ENCODE results near the gene MEF2C. TPM values are rescaled to one million over a fixed set of nuclear protein-coding genes. Genes with fewer than 3 reads are reported as not detected.
"Not testable (repeated sequence)": the region's sequence is repeated elsewhere in the genome, so short reads cannot be mapped to it uniquely, and the experiment has no call there.

The MEF2C gene
- polyA plus RNA-seq (ENCODE audit: low read depth in 6 of 6) = 100 to 1,000 TPM; 402 to 547 (median 433) TPM

DNA sequence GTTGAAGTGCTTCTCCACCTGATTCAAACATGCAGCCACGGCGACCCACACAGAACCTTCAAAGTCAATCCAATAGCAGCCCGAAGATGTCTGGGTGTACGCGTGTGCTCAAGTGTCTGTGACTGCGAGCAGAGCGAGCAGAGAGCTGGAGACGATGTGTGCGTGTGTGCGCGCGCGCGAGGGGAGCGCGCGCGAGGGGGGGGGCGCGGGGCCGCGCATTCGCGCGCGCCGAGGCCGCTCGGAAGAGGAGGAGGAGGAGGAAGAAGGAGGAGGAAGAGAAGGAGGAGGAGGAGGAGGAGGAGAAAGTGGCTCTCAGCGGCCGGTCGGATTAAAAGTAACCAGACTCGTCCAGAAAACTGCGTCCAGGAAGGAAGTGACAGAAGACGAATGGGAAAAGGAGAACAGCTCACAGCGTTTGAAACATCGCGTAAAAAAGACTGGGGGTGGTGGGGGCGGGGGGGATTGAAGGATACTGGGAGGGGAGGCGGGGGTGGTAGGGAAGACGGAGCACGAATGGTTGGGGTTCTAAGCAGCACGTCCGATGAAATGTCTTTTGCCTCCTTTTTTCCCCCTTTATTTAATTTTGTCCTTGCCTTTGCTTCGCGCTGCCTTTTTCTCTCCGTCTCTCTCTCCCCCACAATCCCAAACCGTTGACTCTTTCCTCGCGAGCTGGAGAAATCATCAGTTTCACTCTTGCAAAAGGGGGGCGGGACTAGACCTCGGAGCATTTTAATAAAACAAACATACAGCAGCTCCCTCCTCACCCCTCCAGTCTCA, at the start of gene MEF2C:
Gene MEF2C (minus strand): TSS at position 126 of the 777 bp plus-strand sequence. CDS start 59,396 bp downstream, outside the sequence.
- peak; percentile 67 to 70 for ATAC-seq (ENCODE audit: low read depth in 2 of 2)
- DNase-seq = peak; percentile 67
- Mint-ChIP-seq H3K4me3 (peak within 1 kb of the TSS; percentile 84 to 100 (median 99)), H3K27ac (peak within 1 kb of the TSS; percentile 88 to 99 (median 98)), H3K27me3 (no peaks in the 10 kb centered on the region), H3K4me1 (peaks cover 21 to 38% (median 31%) of the 10 kb centered on the region in 3 donors), H3K36me3 (peaks cover 9 to 16% of the 10 kb centered on the region in 2 donors), H3K9me3 (no peaks in the 10 kb centered on the region)

DNA sequence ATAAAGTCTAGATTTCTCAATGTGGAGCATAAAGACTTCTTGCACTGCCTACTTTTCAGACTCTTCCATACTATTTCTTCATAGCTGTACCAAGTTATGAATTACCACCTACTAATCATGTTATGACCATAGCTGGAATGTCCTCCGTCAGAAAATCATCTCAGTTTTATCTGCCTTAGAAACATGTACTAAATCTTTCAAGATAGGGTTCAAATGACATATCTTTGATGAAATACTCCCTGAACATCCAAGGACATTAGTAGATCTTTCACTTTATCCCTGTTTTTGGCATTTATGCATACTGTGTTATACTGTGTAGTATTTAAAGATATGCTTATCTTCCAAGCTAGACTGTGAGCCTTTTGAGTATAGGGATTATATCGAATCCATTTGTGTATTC, 49.6 kb upstream of the MEF2C start:
- peaks cover under 1 to 10% of the 10 kb centered on the region in 2 donors for H3K36me3 Mint-ChIP-seq
- no peaks in the 10 kb centered on the region for H3K27me3 Mint-ChIP-seq
- ATAC-seq (ENCODE audit: low read depth in 2 of 2) = no peak

DNA sequence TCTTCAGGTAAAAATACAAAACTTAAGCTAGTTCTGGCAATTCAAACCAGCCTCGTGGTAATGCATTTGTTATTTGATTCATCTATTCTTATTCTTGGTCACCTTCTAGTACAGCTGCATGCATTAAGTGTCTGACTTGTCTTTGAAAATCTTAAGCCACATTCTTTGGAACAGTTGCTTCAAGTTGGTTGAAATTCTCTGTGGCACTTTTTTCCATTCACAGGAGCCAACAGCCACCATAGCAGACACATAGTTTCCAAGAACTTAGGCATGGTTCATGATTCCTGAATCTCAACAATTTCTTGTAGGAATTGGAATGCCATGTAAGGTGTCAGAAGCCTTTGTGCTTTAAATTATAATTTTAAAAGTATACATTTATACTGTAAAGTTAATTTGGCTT, 47.4 kb upstream of the MEF2C start:
- Mint-ChIP-seq H3K4me3 (no peak overlapping the region), H3K36me3 (peaks cover 9 to 15% of the 10 kb centered on the region in 2 donors), H3K27ac (peak overlapping the region in 1 of 6 donors; percentile 21), H3K9me3 (no peaks in the 10 kb centered on the region), H3K4me1 (no peaks in the 10 kb centered on the region), H3K27me3 (no peaks in the 10 kb centered on the region)
- DNase-seq = no peak
- no peak for ATAC-seq (ENCODE audit: low read depth in 2 of 2)

More for the DNA sequence above, 49.6 kb upstream of the MEF2C start:
- H3K4me3 Mint-ChIP-seq = no peak overlapping the region
- DNase-seq = no peak
- no peak overlapping the region for H3K27ac Mint-ChIP-seq
- no peaks in the 10 kb centered on the region for H3K4me1 Mint-ChIP-seq
- no peaks in the 10 kb centered on the region for H3K9me3 Mint-ChIP-seq

DNA sequence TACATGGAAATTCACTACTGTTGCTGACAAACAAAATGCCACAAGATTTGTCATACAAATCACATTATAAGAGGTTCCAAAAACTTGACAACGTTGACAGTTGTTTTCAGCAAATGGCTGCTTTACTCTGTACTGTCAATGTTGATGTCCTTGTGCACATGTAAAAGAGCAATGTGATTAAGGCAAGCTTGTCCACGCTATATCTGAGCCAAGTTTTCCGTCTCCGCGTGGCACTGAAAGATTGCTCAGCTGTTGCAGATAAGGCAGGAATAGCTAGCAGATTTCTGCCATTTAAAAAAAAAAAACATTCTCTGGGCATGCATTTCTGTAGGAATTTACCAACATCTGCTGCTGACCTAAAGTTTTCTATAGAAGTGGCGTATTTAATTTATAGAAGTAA, 46.4 kb upstream of the MEF2C start:
- H3K4me3 Mint-ChIP-seq = no peak overlapping the region
- H3K4me1 Mint-ChIP-seq = peaks cover 0 to under 1% (median 0%) of the 10 kb centered on the region in 3 donors
- peaks cover 14 to 20% of the 10 kb centered on the region in 2 donors for H3K36me3 Mint-ChIP-seq
- no peaks in the 10 kb centered on the region for H3K9me3 Mint-ChIP-seq
- DNase-seq = no peak
- H3K27me3 Mint-ChIP-seq = no peaks in the 10 kb centered on the region
- no peak overlapping the region for H3K27ac Mint-ChIP-seq
- no peak for ATAC-seq (ENCODE audit: low read depth in 2 of 2)

DNA sequence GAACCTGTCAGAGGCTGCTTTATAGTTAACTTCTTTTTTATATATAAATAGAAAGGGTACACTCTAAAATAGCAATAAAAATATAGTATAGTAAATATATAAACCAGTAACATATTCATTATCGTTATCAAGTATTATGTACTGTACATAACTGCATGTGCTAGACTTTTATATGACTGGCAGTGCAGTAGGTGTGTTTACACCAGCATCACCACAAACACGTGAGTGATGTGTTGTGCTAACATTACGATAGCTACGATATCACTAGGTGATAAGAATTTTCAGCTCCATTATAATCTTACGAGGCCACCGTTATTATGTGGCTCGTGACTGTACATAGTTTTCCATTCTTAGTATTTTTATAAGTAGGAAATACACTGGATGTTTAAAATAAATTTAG, 43.8 kb upstream of the MEF2C start:
- ATAC-seq (ENCODE audit: low read depth in 2 of 2) (no peak), DNase-seq (no peak)
- Mint-ChIP-seq H3K27me3 (no peaks in the 10 kb centered on the region), H3K36me3 (peaks cover 14 to 32% of the 10 kb centered on the region in 2 donors), H3K4me1 (peaks cover 0 to 4% (median 0%) of the 10 kb centered on the region in 3 donors), H3K4me3 (no peak overlapping the region), H3K9me3 (no peaks in the 10 kb centered on the region), H3K27ac (no peak overlapping the region)

DNA sequence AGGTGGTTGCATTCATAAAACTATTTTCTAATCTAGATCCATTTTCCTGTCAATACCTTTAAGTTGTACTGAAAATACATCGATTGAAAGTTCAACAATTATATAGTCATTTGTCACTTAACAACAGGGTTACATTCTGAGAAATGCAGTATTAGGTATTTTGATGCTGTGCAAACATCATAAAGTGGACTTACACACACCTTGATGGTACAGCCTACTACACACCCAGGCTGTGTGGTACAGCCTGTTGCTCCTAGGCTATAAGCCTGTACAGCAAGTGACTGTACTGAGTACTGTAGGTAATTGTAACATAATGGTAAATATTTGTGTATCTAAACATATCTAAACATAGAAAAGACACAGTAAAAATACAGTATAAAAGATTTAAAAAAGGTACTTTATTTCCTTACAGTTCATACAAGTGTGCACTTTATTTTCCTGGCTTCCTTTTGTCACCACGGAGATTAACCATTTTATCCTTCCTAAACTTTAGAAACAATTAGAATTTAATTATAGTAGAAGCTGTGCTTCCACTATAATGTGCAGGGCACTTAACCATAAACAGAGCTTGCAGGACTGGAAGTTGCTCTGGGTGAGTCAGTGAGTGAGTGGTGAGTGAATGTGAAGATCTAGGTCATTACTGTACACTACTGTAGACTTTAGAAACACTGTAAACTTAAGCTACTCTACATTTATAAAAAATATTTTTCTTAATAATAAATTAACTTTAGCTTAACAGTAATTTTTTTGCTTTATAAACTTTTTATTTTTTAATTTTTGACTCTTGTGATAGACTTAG, 42.9 kb upstream of the MEF2C start:
- Mint-ChIP-seq H3K27me3 (no peaks in the 10 kb centered on the region), H3K36me3 (peaks cover 22 to 37% of the 10 kb centered on the region in 2 donors), H3K9me3 (peaks cover 0 to 4% (median 0%) of the 10 kb centered on the region in 7 donors), H3K4me3 (no peak overlapping the region), H3K4me1 (peaks cover 0 to 11% (median 0%) of the 10 kb centered on the region in 3 donors), H3K27ac (no peak overlapping the region)
- no peak for ATAC-seq (ENCODE audit: low read depth in 2 of 2)
- no peak for DNase-seq

DNA sequence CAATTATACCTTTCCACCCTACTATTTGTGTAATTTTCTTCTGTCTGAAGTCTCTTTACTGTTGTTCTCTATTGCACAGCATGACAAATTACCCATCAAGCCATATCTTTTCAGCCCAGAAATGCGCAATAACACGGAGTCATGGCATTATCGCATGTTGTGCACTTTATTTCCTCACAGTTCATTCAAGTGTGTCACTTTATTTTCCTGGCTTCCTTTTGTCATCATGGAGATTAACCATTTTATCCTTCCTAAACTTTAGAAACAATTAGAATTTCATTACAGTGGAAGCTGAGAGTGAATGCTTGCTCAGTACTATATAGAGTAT, 41.3 kb upstream of the MEF2C start:
- DNase-seq (no peak), ATAC-seq (ENCODE audit: low read depth in 2 of 2) (no peak)
- H3K4me3 Mint-ChIP-seq = no peak overlapping the region
- peaks cover 0 to 14% (median 0%) of the 10 kb centered on the region in 3 donors for H3K4me1 Mint-ChIP-seq
- H3K36me3 Mint-ChIP-seq = peaks cover 35 to 36% of the 10 kb centered on the region in 2 donors
- H3K27me3 Mint-ChIP-seq = no peaks in the 10 kb centered on the region
- H3K27ac Mint-ChIP-seq = no peak overlapping the region
- H3K9me3 Mint-ChIP-seq = peaks cover 0 to 13% (median 7%) of the 10 kb centered on the region in 7 donors

DNA sequence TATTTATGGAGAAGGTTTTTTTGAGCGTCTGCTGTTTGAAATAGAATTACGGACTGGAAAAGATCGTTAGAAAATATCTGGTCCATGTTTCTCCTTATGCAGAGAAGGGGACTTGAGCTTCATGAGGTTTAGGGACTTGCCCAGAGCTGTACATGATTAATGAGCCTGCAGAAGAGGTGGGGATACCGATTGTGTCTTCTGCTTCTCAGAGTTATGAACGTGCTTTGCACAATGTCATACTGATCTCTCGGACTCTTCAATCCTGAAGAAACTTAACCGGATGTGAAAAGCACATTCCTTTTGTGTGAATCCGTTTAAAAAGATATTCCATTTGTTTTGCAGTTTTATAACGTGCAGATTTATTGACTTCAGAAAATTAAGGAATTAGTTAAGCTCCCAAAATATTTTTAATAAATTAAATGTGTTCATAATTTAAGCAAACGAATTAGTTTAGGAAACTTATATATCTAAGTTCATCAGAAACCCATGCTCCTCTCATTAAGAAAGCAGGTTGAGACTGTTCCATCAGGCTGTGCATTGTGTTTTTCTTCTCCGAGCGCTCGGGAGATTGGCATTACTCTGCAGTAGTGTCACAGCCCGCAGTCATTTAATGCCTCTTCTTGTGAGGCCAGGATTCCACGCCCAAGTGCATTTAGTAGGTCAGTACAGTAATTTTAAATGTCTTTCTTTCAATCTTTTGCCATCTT, 40.8 kb upstream of the MEF2C start:
- H3K4me3 Mint-ChIP-seq = no peak overlapping the region
- peaks cover 33 to 35% of the 10 kb centered on the region in 2 donors for H3K36me3 Mint-ChIP-seq
- no peaks in the 10 kb centered on the region for H3K27me3 Mint-ChIP-seq
- peaks cover 0 to 14% (median 0%) of the 10 kb centered on the region in 3 donors for H3K4me1 Mint-ChIP-seq
- H3K9me3 Mint-ChIP-seq = peaks cover 0 to 13% (median 7%) of the 10 kb centered on the region in 7 donors
- DNase-seq (no peak), ATAC-seq (ENCODE audit: low read depth in 2 of 2) (no peak)
- no peak overlapping the region for H3K27ac Mint-ChIP-seq

DNA sequence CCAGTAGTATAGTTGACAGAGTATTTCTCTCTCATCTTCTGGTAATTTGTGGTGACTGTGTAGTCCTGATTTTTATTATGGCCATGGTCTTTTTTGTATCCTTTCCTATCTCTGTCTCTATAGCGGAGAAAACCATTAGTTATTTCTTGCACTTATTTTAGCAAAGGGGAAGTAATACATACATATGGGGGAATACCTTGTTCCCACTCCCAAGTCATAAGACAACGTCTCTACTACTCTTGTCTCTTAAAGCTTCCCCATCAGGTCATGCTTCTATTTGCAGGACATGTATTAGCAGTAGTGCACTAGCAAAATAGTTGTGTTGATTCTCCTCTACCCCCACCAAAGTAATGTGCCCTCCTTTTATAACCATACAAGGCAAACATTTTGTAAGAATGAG, 29.8 kb upstream of the MEF2C start:
- H3K27me3 Mint-ChIP-seq, H3K9me3 Mint-ChIP-seq, DNase-seq, H3K4me1 Mint-ChIP-seq, H3K36me3 Mint-ChIP-seq: not testable (repeated sequence)
- Mint-ChIP-seq H3K4me3 (peak overlapping the region in 1 of 8 donors; percentile 6), H3K27ac (peak overlapping the region in 1 of 6 donors; percentile 13)
- ATAC-seq (ENCODE audit: low read depth in 2 of 2) = peak; percentile 47 to 68

DNA sequence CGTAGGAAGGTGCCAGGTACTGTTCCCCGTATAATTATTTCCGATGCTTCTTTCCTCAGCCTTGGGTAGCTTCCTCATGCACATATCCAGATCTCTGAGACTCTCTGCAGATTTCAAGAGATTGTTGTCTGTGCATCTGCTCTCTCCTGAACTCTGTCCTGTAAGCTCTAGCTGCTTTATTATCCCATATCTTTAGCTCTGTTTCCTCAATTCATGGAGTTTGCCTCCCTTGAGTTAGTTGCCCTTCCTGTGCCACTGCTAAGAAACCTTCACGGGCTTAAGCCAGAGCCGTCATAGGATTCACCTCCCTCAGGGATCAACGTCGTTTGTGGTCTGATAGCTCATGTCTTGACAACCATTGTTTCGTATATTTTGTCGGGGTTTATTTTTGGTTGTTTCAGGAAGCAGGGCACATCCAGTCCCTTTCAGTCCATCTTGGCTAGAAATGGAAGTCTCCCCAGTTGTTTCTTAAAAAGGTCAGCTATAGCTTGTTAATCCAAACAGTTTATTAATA, 28.1 kb upstream of the MEF2C start:
- H3K9me3 Mint-ChIP-seq; DNase-seq; H3K36me3 Mint-ChIP-seq; H3K4me1 Mint-ChIP-seq; H3K27me3 Mint-ChIP-seq; ATAC-seq (ENCODE audit: low read depth in 2 of 2); H3K4me3 Mint-ChIP-seq: not testable (repeated sequence)
- peak overlapping the region in 2 of 6 donors; percentile 47 to 49 for H3K27ac Mint-ChIP-seq

DNA sequence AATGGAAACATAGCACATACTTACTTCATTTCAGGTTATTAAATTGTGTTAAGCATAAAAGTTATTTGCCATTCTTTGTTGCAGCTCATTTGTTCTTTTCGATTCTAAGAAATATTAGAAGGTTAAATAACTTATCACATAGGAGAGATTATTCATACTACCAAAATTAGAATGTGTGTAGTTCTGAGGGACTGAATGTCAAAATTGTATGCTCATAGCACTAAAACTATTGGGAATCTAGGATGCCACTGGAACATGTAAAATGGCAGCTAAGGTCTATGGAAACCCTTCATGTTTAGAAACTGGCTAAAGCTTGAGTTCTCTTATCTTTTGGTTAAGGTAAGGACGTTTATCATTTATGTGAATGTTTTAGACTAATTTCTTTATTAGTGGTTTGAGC, 21.5 kb upstream of the MEF2C start:
- H3K27ac Mint-ChIP-seq; H3K4me3 Mint-ChIP-seq; H3K36me3 Mint-ChIP-seq; DNase-seq; ATAC-seq (ENCODE audit: low read depth in 2 of 2); H3K27me3 Mint-ChIP-seq; H3K9me3 Mint-ChIP-seq; H3K4me1 Mint-ChIP-seq: not testable (repeated sequence)

DNA sequence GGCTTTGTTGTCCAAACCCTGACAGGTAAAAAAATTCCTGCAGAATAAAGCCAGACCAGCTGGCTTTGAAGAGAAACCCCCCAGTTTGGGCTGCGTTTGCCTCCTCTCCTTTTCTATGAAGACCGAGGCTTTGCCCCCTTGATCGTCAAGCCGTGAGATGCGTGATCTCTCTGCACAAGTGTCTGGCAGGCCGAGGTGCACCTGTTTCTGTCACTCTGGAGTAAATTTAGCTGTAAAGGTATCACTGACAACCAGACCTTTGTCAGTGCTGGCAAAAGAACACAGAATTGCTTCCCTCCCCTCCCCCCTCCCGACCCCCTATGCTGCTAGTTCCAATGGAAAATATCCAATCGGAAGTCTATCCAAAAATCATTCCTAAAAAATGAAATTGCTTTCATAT, 21.0 kb upstream of the MEF2C start:
- ATAC-seq (ENCODE audit: low read depth in 2 of 2) = not testable (repeated sequence)

DNA sequence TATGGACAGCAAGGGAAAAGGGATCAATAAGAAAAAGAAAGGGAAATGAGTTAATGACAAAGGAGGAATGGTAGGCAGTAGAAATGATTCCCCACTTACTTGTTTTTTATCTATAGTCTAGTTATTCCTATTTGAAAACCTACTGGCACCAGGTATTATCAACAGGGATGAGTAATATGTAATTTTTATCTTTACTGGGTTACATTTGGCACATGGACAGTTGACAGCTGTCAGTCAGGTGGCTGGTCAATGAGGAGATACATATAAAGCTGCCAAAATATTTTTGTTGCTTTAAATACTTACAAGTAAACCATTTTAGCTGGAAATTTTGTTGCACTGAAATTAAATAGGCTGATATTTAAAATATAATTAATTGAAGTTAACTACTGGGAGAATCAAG, 18.1 kb upstream of the MEF2C start:
- not testable (repeated sequence) for DNase-seq; H3K9me3 Mint-ChIP-seq; H3K27me3 Mint-ChIP-seq; H3K36me3 Mint-ChIP-seq; ATAC-seq (ENCODE audit: low read depth in 2 of 2); H3K27ac Mint-ChIP-seq; H3K4me3 Mint-ChIP-seq
- peaks cover 10 to 14% (median 12%) of the 10 kb centered on the region in 3 donors for H3K4me1 Mint-ChIP-seq

More for the DNA sequence above, 21.0 kb upstream of the MEF2C start:
- H3K27ac Mint-ChIP-seq, H3K9me3 Mint-ChIP-seq, H3K4me1 Mint-ChIP-seq, H3K4me3 Mint-ChIP-seq, H3K27me3 Mint-ChIP-seq, H3K36me3 Mint-ChIP-seq, DNase-seq: not testable (repeated sequence)

All from naive B cell (primary cell).